Activated T-cell treated with anti-CD3 and anti-CD28 coated beads, Interleukin-2, amount 50 U/mL, for 24 hours (primary cell): ENCODE data around the gene FAM114A2.
"Not testable (repeated sequence)": the region's sequence is repeated elsewhere in the genome, so short reads cannot be mapped to it uniquely, and the experiment has no call there.

Experiments used
- DNase-seq: peaks from one replicate; pipeline ENCODE4 v3.0.0-alpha.2; 2020
- H3K27ac Mint-ChIP-seq: 2 replicates; pipeline ENCODE4 v1.8.0; 2020; ENCODE audit warnings: mild to moderate bottlenecking, mixed read lengths
- H3K27me3 Mint-ChIP-seq: 2 replicates; pipeline ENCODE4 v1.8.0; 2020; ENCODE audit warnings: mixed read lengths
- H3K36me3 Mint-ChIP-seq: 2 replicates; pipeline ENCODE4 v1.8.0; 2020; ENCODE audit warnings: low read depth, mixed read lengths
- H3K4me1 Mint-ChIP-seq: 2 replicates; pipeline ENCODE4 v1.8.0; 2020; ENCODE audit warnings: low read depth, mixed read lengths
- H3K4me3 Mint-ChIP-seq: 2 replicates; pipeline ENCODE4 v1.8.0; 2020; ENCODE audit warnings: mild to moderate bottlenecking, moderate library complexity, mixed read lengths
- H3K9me3 Mint-ChIP-seq: 2 replicates; pipeline ENCODE4 v1.8.0; 2020; ENCODE audit warnings: mixed read lengths

The FAM114A2 gene

GRCh38 chr5:154031937-154032489 lies 6.7 kb downstream of the FAM114A2 start:
- H3K9me3 Mint-ChIP-seq, result no peaks in the 10 kb centered on the region
- H3K27me3 Mint-ChIP-seq, result no peaks in the 10 kb centered on the region
- H3K4me1 Mint-ChIP-seq, result peaks cover 20% of the 10 kb centered on the region
- peaks cover 58% of the 10 kb centered on the region for H3K36me3 Mint-ChIP-seq
- no peak overlapping the region for H3K4me3 Mint-ChIP-seq
- no peak overlapping the region for H3K27ac Mint-ChIP-seq
- DNase-seq, result no peak

GRCh38 chr5:154025951-154026350 lies 12.8 kb downstream of the FAM114A2 start:
- Mint-ChIP-seq H3K4me1 (no peaks in the 10 kb centered on the region), H3K27me3 (no peaks in the 10 kb centered on the region), H3K9me3 (no peaks in the 10 kb centered on the region), H3K4me3 (no peak overlapping the region), H3K27ac (no peak overlapping the region), H3K36me3 (peaks cover 76% of the 10 kb centered on the region)
- no peak for DNase-seq

DNA sequence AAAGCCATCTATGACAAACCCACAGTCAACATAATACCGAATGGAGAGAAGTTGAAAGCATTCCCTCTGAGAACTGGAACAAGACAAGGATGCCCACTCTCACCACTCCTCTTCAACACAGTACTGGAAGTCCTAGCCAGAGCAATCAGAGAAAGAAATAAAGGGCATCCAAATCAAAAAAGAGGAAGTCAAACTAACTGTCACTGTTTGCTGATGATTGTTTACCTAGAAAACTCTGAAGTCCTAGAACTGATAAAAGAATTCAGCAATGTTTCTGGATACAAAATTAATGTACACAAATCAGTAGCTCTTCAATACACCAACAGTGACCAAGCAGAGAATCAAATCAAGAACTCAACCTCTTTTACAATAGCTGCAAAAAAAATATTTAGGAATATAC lies 19.8 kb downstream of the FAM114A2 start:
- H3K36me3 Mint-ChIP-seq, result peaks cover 92% of the 10 kb centered on the region
- not testable (repeated sequence) for H3K9me3 Mint-ChIP-seq, H3K4me1 Mint-ChIP-seq, DNase-seq, H3K27ac Mint-ChIP-seq, H3K27me3 Mint-ChIP-seq, H3K4me3 Mint-ChIP-seq

DNA sequence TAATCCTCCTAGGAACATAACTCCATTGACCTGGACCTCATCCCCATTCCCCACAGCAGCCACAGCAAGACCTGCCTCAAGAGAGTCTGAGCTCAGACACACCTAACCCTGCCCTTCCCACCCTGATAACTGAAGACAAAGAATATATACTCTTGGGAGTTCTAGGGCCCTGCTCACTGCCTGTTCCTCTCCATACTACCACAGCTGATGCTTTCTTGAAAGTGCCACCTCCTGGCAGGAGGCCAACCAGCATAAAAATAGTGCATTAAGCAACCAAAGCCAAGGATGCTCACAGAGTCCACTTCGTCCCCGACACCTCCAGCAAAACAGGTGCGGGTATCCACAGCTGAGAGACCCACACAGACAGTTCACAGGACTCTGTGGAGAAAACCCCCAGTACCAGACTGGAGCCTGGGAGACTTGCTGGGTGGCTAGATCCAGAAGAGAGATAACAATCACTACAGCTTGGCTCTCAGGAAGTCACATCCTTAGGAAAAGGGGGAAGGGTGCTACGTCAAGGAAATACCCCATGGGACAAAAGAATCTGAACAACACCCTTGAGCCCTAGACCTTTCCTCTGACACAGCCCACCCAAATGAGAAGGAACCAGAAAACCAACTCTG lies 23.5 kb downstream of the FAM114A2 start:
- no peak for DNase-seq
- Mint-ChIP-seq H3K9me3 (no peaks in the 10 kb centered on the region), H3K4me3 (no peak overlapping the region), H3K27me3 (no peaks in the 10 kb centered on the region), H3K27ac (no peak overlapping the region), H3K4me1 (peaks cover 7% of the 10 kb centered on the region), H3K36me3 (peaks cover 83% of the 10 kb centered on the region)

DNA sequence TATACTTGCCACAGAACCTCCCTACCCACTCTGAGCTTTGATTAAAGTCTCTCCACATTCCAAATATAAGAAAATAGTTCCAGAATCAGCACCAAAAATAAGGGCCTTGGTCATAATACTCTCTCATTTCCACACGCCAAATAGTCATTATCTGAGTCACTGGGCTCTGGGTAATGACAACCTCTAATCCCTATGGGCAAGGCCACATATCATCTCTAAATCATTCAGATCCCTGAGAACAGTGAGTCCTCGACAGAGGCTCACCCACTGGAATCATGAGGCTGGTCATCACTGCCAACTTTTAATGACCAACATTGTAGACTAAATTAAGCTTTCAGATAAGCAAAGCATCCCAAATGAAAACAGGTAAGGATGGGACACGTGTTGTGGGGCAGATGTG lies 28.1 kb downstream of the FAM114A2 start:
- Mint-ChIP-seq H3K36me3 (peaks cover 58% of the 10 kb centered on the region), H3K9me3 (no peaks in the 10 kb centered on the region), H3K4me3 (no peak overlapping the region), H3K4me1 (no peaks in the 10 kb centered on the region), H3K27me3 (no peaks in the 10 kb centered on the region), H3K27ac (no peak overlapping the region)
- DNase-seq, result no peak

DNA sequence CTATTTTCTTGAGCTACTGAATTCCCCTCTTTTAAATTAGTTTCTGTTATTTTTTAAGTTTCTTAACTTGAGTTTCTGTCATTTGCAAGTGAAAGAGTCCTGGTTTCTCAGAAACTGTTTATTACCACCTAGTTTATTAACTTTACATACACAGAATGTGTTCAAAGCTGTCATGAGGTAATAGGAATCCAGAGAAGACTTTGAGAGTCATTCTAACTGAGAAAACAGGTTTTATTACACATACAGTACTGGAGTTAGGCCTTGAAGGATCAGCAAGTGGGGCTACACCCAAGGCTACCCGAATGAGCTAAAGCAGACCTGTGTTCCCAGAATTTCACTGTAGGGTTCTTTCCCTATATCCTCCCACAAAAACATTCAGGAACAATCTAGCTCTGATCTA lies 33.1 kb downstream of the FAM114A2 start:
- Mint-ChIP-seq H3K4me1 (no peaks in the 10 kb centered on the region), H3K9me3 (no peaks in the 10 kb centered on the region)

GRCh38 chr5:154002511-154003020 lies 36.1 kb downstream of the FAM114A2 start:
- H3K36me3 Mint-ChIP-seq, result peaks cover 46% of the 10 kb centered on the region
- H3K27me3 Mint-ChIP-seq, result no peaks in the 10 kb centered on the region
- no peaks in the 10 kb centered on the region for H3K4me1 Mint-ChIP-seq
- no peak overlapping the region for H3K27ac Mint-ChIP-seq
- DNase-seq, result no peak
- peaks cover 5% of the 10 kb centered on the region for H3K9me3 Mint-ChIP-seq
- no peak overlapping the region for H3K4me3 Mint-ChIP-seq

More for the DNA sequence above, 33.1 kb downstream of the FAM114A2 start:
- Mint-ChIP-seq H3K27me3 (no peaks in the 10 kb centered on the region), H3K36me3 (peaks cover 41% of the 10 kb centered on the region), H3K27ac (no peak overlapping the region), H3K4me3 (no peak overlapping the region)
- DNase-seq, result no peak

DNA sequence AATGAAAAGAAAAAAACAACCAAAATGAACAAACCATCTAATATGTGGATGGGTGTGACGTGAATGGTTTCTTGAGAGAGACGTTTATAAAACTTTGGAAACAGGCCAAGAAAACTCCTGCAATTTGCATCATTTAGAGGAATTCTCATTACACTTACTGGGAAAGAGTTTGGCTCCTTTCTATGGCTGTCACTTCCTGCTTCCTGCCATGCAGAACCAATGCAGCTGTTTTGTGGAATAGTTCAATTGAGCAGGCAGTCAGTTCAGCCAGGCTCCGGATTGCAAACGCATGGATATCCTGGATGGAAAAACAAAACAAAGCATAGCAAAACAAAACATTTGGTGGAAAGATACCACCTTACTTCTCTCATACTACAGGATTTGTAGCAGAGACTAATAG lies 36.6 kb downstream of the FAM114A2 start:
- DNase-seq, result no peak
- Mint-ChIP-seq H3K4me3 (no peak overlapping the region), H3K9me3 (peaks cover 5% of the 10 kb centered on the region), H3K36me3 (peaks cover 50% of the 10 kb centered on the region), H3K27me3 (no peaks in the 10 kb centered on the region), H3K27ac (no peak overlapping the region), H3K4me1 (no peaks in the 10 kb centered on the region)

DNA sequence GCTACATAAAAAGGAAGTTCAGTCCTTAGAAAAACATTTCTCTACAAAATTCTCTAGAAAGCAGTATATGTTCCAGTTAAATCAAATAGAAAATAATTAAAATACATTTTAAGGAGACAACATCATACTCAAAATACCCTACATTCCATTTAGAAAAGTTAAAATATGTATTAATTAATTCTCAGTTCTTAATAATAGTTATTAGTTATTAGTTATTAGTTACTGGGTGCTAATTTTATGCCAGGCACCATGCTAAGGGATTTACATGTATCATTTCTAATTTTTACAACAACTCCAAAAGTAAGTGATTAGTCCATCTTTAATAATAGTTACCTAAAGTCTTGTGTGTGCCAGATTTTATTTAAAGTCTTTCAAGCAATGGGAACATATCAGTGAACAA lies 38.0 kb downstream of the FAM114A2 start:
- peaks cover 5% of the 10 kb centered on the region for H3K9me3 Mint-ChIP-seq
- H3K36me3 Mint-ChIP-seq, result peaks cover 61% of the 10 kb centered on the region
- H3K4me3 Mint-ChIP-seq, result no peak overlapping the region
- H3K4me1 Mint-ChIP-seq, result no peaks in the 10 kb centered on the region
- no peaks in the 10 kb centered on the region for H3K27me3 Mint-ChIP-seq
- no peak for DNase-seq
- no peak overlapping the region for H3K27ac Mint-ChIP-seq

DNA sequence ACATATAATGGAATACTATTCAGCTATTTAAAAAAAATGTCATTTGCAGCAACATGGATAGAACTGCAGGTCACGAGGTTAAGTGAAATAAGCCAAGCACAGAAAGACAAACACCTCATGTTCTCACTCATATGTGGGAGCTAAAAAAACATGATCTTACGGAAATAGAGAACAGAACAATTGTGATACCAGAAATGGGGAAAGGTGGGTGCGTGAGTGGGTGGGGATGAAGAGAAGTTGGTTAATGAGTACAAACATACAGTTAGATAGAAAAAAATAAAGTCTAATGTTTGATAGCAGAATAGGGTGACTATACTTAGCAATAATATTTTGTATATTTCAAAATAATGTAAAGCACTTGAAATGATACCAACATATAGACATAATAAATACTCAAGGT lies 38.7 kb downstream of the FAM114A2 start:
- H3K36me3 Mint-ChIP-seq, result peaks cover 64% of the 10 kb centered on the region
- DNase-seq, result no peak

DNA sequence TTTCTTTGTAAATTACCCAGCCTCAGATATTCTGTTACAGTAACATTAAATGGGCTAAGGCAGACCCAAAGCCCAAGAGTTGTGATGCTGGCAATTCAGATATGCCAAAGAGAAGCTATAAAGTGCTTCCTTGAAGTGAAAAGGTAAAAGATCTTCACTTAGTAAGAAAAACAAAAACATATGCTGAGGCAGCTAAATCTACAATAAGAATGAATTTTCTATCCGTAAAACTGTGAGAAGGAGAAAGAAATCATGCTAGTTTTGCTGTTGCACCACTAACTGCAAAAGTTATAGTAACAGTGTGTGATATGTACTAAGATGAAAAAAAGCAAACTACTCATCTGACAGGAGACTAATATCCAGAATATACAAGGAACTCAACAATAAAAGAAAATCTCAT lies 39.9 kb downstream of the FAM114A2 start:
- Mint-ChIP-seq H3K36me3 (peaks cover 74% of the 10 kb centered on the region), H3K9me3 (peaks cover 5% of the 10 kb centered on the region), H3K4me1 (no peaks in the 10 kb centered on the region), H3K27me3 (no peaks in the 10 kb centered on the region), H3K27ac (no peak overlapping the region), H3K4me3 (no peak overlapping the region)
- DNase-seq, result no peak

More for the DNA sequence above, 38.7 kb downstream of the FAM114A2 start:
- Mint-ChIP-seq H3K27ac (no peak overlapping the region), H3K4me3 (no peak overlapping the region), H3K27me3 (no peaks in the 10 kb centered on the region), H3K4me1 (no peaks in the 10 kb centered on the region), H3K9me3 (peaks cover 5% of the 10 kb centered on the region)

- no peak overlapping the region for H3K27ac Mint-ChIP-seq
- no peak for DNase-seq
- H3K4me1 Mint-ChIP-seq, result no peaks in the 10 kb centered on the region
- H3K27me3 Mint-ChIP-seq, result no peaks in the 10 kb centered on the region
- H3K36me3 Mint-ChIP-seq, result peaks cover 81% of the 10 kb centered on the region
- peaks cover 5% of the 10 kb centered on the region for H3K9me3 Mint-ChIP-seq
- H3K4me3 Mint-ChIP-seq, result no peak overlapping the region
Observed at GRCh38 chr5:153998010-153998409, 40.7 kb downstream of the FAM114A2 start.

DNA sequence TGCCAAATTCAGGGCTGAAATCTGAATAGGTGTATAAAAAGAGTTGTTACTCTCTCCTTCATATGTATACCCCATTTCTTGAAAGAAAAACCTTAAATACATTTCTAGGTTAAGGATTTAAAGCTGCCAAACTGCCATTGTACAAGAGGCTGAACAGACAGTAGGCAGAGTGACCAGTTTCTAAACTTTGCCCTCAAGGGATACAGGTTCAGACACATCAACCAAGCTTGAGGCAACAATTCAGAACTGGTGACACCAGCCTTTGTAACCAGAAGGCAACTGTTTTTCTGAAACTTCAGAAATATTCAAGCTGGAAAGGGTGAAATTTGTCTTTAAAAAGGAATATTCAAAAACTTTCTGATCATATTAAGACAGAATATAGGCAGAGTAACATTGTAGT lies 47.5 kb downstream of the FAM114A2 start:
- H3K27me3 Mint-ChIP-seq, result no peaks in the 10 kb centered on the region
- H3K36me3 Mint-ChIP-seq, result peaks cover 52% of the 10 kb centered on the region
- no peaks in the 10 kb centered on the region for H3K9me3 Mint-ChIP-seq
- no peak overlapping the region for H3K27ac Mint-ChIP-seq
- DNase-seq, result no peak
- no peak overlapping the region for H3K4me3 Mint-ChIP-seq
- H3K4me1 Mint-ChIP-seq, result no peaks in the 10 kb centered on the region

GRCh38 chr5:153988510-153988909 lies 50.2 kb downstream of the FAM114A2 start:
- Mint-ChIP-seq H3K9me3 (no peaks in the 10 kb centered on the region), H3K36me3 (peaks cover 32% of the 10 kb centered on the region), H3K27ac (no peak overlapping the region), H3K4me1 (no peaks in the 10 kb centered on the region), H3K4me3 (no peak overlapping the region), H3K27me3 (no peaks in the 10 kb centered on the region)
- no peak for DNase-seq

DNA sequence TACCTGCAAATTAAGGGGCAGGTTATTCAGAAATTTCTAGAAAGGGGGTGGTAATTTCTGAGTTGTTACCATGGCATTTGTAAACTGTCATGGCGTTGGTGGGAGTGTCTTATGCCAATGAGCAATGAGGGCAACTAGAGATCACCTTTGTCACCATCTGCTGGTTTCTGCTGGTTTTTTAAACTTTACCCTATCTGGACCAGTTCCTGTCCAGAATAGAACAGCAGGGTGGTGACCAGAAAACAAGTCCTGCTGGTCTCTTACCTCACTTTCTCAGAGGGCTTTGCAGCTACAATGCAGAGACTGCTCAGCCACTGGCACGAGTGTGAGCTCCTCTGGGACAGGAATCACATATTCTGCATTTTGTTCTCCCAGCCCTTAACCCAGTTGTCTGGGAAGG lies 51.4 kb downstream of the FAM114A2 start:
- Mint-ChIP-seq H3K4me3 (no peak overlapping the region), H3K27ac (no peak overlapping the region), H3K27me3 (no peaks in the 10 kb centered on the region), H3K9me3 (no peaks in the 10 kb centered on the region), H3K4me1 (no peaks in the 10 kb centered on the region), H3K36me3 (peaks cover 22% of the 10 kb centered on the region)
- DNase-seq, result no peak
